HG03159 (cell line): ENCODE measurements around the gene NLRC3.
"Not testable (repeated sequence)": the region's sequence is repeated elsewhere in the genome, so short reads cannot be mapped to it uniquely, and the experiment has no call there.

Experiments
- ATAC-seq: cut with Tn5 transposase; IDR thresholded peaks from one replicate; pipeline ENCODE4 v1.9.1; 2021; ENCODE audit warnings: mild to moderate bottlenecking, moderate library complexity; ENCODE audit not compliant: unreplicated experiment

NLRC3 gene

GRCh38 chr16:3548859-3549258 lies 28.3 kb downstream of the NLRC3 start:
- no peak for ATAC-seq

GRCh38 chr16:3548445-3548844 lies 28.8 kb downstream of the NLRC3 start:
- ATAC-seq = no peak

GRCh38 chr16:3546986-3547682 lies 30.1 kb downstream of the NLRC3 start:
- ATAC-seq = no peak

GRCh38 chr16:3542601-3543373 lies 34.4 kb downstream of the NLRC3 start:
- no peak for ATAC-seq

- no peak for ATAC-seq
Measured at GRCh38 chr16:3541527-3542155, 35.6 kb downstream of the NLRC3 start.

GRCh38 chr16:3538222-3538621 lies 39.0 kb downstream of the NLRC3 start:
- ATAC-seq = no peak

- no peak for ATAC-seq
Measured at GRCh38 chr16:3536851-3537250, 40.4 kb downstream of the NLRC3 start.

GRCh38 chr16:3536271-3536731 lies 40.9 kb downstream of the NLRC3 start:
- ATAC-seq = no peak

- no peak for ATAC-seq
Measured at GRCh38 chr16:3534126-3534525, 43.1 kb downstream of the NLRC3 start.

- ATAC-seq = no peak
Measured at GRCh38 chr16:3532741-3533140, 44.5 kb downstream of the NLRC3 start.

- ATAC-seq = no peak
Measured at GRCh38 chr16:3530371-3530914, 46.8 kb downstream of the NLRC3 start.

- ATAC-seq = no peak
Measured at GRCh38 chr16:3529175-3529574, 48.0 kb downstream of the NLRC3 start.

GRCh38 chr16:3528406-3528805 lies 48.8 kb downstream of the NLRC3 start:
- no peak for ATAC-seq

GRCh38 chr16:3527216-3527829 lies 49.9 kb downstream of the NLRC3 start:
- not testable (repeated sequence) for ATAC-seq

GRCh38 chr16:3525951-3526350 lies 51.3 kb downstream of the NLRC3 start:
- no peak for ATAC-seq

- ATAC-seq = no peak
Measured at GRCh38 chr16:3523281-3523680, 53.9 kb downstream of the NLRC3 start.

GRCh38 chr16:3520841-3521240 lies 56.4 kb downstream of the NLRC3 start:
- no peak for ATAC-seq

GRCh38 chr16:3520413-3520812 lies 56.8 kb downstream of the NLRC3 start:
- no peak for ATAC-seq

- no peak for ATAC-seq
Measured at GRCh38 chr16:3519581-3519980, 57.6 kb downstream of the NLRC3 start.

- no peak for ATAC-seq
Measured at GRCh38 chr16:3518986-3519348, 58.2 kb downstream of the NLRC3 start.

GRCh38 chr16:3518292-3518985 lies 58.8 kb downstream of the NLRC3 start:
- ATAC-seq = no peak
